ENCODE results near the gene ENTR1. TPM values are rescaled to one million over a fixed set of nuclear protein-coding genes. Genes with fewer than 3 reads are reported as not detected.

The ENTR1 gene
- polyA plus RNA-seq, 4 donors: 22.7 to 46.4 (median 31.8) TPM

DNA sequence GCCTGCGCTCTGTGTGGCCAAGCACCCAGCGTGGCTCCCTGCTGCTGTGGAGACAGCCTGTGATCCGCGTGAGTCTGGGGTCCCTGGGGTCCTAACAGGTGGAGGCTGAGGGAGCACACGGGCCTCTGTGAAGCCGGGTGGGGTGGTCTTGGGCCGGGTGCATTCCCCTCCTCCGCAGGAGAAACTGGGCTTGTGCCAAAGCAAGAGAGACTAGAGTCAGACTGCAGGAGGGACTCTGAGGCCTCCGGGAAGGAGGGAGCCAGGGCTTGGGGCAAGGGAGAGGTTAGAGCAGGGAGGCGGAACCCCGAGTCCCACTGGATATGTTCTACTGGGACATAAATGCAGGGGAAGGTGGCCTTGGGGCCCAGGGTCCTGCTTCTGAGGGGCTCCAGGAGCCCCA, 57.3 kb downstream of the ENTR1 start:
- no peaks in the 10 kb centered on the region for H3K9me3 ChIP-seq (ENCODE audit: control insufficient read depth in 2 of 2, insufficient read depth in 1 of 2, low read depth in 1 of 2, low read length in 1 of 2)
- no peaks in the 10 kb centered on the region for H3K27me3 ChIP-seq (ENCODE audit: control insufficient read depth in 3 of 3, insufficient read depth in 3 of 3, low read length in 3 of 3)
- 75 to 89% (median 87%) methylated on average over 11 of the region's 11 CpGs for WGBS, 3 donors
- H3K27ac ChIP-seq (ENCODE audit: low read depth in 1 of 3, low read length in 2 of 3): no peak overlapping the region
- H3K4me1 ChIP-seq (ENCODE audit: control insufficient read depth in 3 of 3, insufficient read depth in 2 of 3, low read depth in 1 of 3, low read length in 2 of 3): peaks cover 0 to 35% (median 0%) of the 10 kb centered on the region in 3 donors
- H3K36me3 ChIP-seq (ENCODE audit: control insufficient read depth in 3 of 3, insufficient read depth in 2 of 3, low read depth in 1 of 3, low read length in 3 of 3): peaks cover 0 to 55% (median 0%) of the 10 kb centered on the region in 3 donors
- DNase-seq (no peak), FAIRE-seq (no peak)
- H3K4me3 ChIP-seq (ENCODE audit: low read depth in 1 of 3, low read length in 3 of 3): no peak overlapping the region

DNA sequence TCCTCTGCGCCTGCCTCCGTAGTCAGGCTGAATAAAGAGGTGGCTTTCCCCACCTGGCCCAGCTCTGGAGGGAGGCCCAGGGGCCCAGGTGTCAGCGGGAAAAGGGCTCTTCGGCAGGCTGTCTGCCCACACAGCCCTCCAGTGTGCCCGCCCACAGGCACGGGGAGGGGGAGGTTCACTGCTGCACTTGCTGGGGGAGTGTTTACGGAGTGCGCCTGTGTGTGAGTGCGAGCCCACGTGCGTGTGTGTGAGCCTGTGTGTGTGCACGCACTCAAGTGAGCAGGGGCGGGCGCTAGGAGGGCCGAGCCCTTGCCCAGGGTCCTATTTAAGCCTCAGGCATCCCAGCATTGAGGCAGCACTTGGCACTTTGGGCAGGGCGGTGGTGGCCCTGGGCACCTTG, 57.7 kb downstream of the ENTR1 start:
- no peaks in the 10 kb centered on the region for H3K9me3 ChIP-seq (ENCODE audit: control insufficient read depth in 2 of 2, insufficient read depth in 1 of 2, low read depth in 1 of 2, low read length in 1 of 2)
- DNase-seq (peak in 1 of 2 donors; percentile 46), FAIRE-seq (no peak)
- peaks cover 0 to 35% (median 0%) of the 10 kb centered on the region in 3 donors for H3K4me1 ChIP-seq (ENCODE audit: control insufficient read depth in 3 of 3, insufficient read depth in 2 of 3, low read depth in 1 of 3, low read length in 2 of 3)
- no peak overlapping the region for H3K4me3 ChIP-seq (ENCODE audit: low read depth in 1 of 3, low read length in 3 of 3)
- H3K27ac ChIP-seq (ENCODE audit: low read depth in 1 of 3, low read length in 2 of 3): no peak overlapping the region
- WGBS, 3 donors: 36 to 66% (median 55%) methylated on average over 16 of the region's 16 CpGs
- no peaks in the 10 kb centered on the region for H3K27me3 ChIP-seq (ENCODE audit: control insufficient read depth in 3 of 3, insufficient read depth in 3 of 3, low read length in 3 of 3)
- H3K36me3 ChIP-seq (ENCODE audit: control insufficient read depth in 3 of 3, insufficient read depth in 2 of 3, low read depth in 1 of 3, low read length in 3 of 3): peaks cover 0 to 53% (median 0%) of the 10 kb centered on the region in 3 donors

Other genes with a start within 250 kb of the ENTR1 start
- gene LHX3, start 205.5 kb downstream of the ENTR1 start, polyA plus RNA-seq: not detected
- gene QSOX2, start 164.8 kb downstream of the ENTR1 start, polyA plus RNA-seq: 10 to 100 TPM in 1 of 4 donors, 1 to 10 TPM in 3; 1.4 to 11.0 (median 4.3) TPM
- gene CCDC187, start 106.5 kb downstream of the ENTR1 start, polyA plus RNA-seq: 1 to 10 TPM in 1 of 4 donors, under 1 TPM in 1, not detected in 2; 0.01 to 2.7 TPM
- gene GPSM1, start 83.1 kb downstream of the ENTR1 start, polyA plus RNA-seq: 10 to 100 TPM in 1 of 4 donors, 1 to 10 TPM in 3; 1.1 to 40.9 (median 2.9) TPM
- 10 to 100 TPM in 2 of 4 donors, 1 to 10 TPM in 2; 8.5 to 16.1 (median 11.0) TPM for gene DNLZ, start 46.9 kb downstream of the ENTR1 start, polyA plus RNA-seq
- 1 to 10 TPM; 1.8 to 3.8 (median 2.3) TPM for gene CARD9, start 36.9 kb downstream of the ENTR1 start, polyA plus RNA-seq
- 10 to 100 TPM in 1 of 4 donors, 1 to 10 TPM in 3; 5.4 to 11.2 (median 6.3) TPM for gene SNAPC4, start 10.4 kb downstream of the ENTR1 start, polyA plus RNA-seq
- 10 to 100 TPM; 34.7 to 64.9 (median 48.9) TPM for gene PMPCA, start within 50 bp of the ENTR1 start, polyA plus RNA-seq
- gene INPP5E, start 29.2 kb upstream of the ENTR1 start, polyA plus RNA-seq: 1 to 10 TPM; 5.7 to 9.6 (median 7.3) TPM
- gene SEC16A, start 72.4 kb upstream of the ENTR1 start, polyA plus RNA-seq: 10 to 100 TPM; 37.4 to 54.8 (median 39.7) TPM
- gene NOTCH1, start 135.4 kb upstream of the ENTR1 start, polyA plus RNA-seq: 10 to 100 TPM in 2 of 4 donors, 1 to 10 TPM in 2; 1.8 to 19.8 (median 7.3) TPM